ENCODE data around the gene IL9.

IL9 gene

DNA sequence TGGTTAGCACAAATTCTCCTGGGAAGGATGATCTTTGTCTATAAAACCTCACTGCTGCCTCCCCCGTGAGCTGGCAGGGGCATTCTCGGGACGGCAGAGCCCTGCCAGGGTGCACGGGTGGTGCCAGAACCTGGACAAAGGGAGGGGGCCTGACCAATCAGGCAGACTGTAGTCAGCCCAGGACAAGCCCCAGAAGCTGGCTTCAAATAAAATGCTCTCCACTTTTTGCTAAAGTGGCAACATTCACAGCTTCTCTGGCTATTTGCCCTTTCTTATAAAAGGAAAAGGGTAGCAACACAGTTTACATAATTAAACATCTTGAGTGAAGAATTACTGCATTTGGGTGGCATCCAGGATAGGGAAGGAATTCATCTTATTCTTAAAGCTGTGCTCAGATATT, 14.4 kb downstream of the IL9 start:
- peaks cover 0 to 26% of the 10 kb centered on the region in 2 donors for H3K27me3 ChIP-seq
- DNase-seq: no peak

DNA sequence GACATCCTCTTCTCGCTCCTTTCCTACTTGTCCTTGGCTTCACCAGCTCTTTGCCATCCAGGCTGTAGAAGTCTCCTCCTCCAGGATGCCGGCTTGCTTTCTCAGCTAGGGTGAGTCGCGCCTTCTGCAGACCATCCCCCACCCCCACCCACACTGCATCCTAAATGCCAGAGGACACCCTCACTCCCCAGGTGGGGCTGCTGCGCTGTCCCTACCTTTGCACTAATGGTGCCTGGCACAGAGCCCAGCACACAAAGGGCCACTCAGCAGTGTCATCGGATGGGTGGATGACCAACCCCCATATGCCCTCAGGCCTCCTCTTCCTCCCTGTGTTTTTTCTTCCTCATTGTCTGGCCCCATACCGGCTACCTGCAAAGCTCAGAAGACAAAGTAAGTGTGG, 14.8 kb downstream of the IL9 start:
- Histone ChIP-seq H3K27me3 (peaks cover 0 to 26% of the 10 kb centered on the region in 2 donors), H3K27ac (no peak overlapping the region), H3K4me1 (peaks cover 0 to 5% (median 0%) of the 10 kb centered on the region in 4 donors), H3K9me3 (no peaks in the 10 kb centered on the region), H3K4me3 (no peak overlapping the region), H3K36me3 (no peaks in the 10 kb centered on the region)
- TF ChIP-seq, protein P1, sequence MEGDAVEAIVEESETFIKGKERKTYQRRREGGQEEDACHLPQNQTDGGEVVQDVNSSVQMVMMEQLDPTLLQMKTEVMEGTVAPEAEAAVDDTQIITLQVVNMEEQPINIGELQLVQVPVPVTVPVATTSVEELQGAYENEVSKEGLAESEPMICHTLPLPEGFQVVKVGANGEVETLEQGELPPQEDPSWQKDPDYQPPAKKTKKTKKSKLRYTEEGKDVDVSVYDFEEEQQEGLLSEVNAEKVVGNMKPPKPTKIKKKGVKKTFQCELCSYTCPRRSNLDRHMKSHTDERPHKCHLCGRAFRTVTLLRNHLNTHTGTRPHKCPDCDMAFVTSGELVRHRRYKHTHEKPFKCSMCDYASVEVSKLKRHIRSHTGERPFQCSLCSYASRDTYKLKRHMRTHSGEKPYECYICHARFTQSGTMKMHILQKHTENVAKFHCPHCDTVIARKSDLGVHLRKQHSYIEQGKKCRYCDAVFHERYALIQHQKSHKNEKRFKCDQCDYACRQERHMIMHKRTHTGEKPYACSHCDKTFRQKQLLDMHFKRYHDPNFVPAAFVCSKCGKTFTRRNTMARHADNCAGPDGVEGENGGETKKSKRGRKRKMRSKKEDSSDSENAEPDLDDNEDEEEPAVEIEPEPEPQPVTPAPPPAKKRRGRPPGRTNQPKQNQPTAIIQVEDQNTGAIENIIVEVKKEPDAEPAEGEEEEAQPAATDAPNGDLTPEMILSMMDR (IDR thresholded peaks at IDR 0.05): no peak
- intact Hi-C loops (cut with DNase I; ENCODE audit: low total_unique reads): no loop called here
- no peak for DNase-seq

More for the DNA sequence above, 14.4 kb downstream of the IL9 start:
- H3K9me3 ChIP-seq: no peaks in the 10 kb centered on the region
- TF ChIP-seq, protein P1 (IDR thresholded peaks at IDR 0.05): no peak
- H3K4me3 ChIP-seq: no peak overlapping the region
- intact Hi-C loops (cut with DNase I; ENCODE audit: low total_unique reads): no loop called here
- H3K27ac ChIP-seq: no peak overlapping the region
- peaks cover 0 to 5% (median 0%) of the 10 kb centered on the region in 4 donors for H3K4me1 ChIP-seq
- no peaks in the 10 kb centered on the region for H3K36me3 ChIP-seq

- intact Hi-C loops (cut with DNase I; ENCODE audit: low total_unique reads): no loop called here
- Histone ChIP-seq H3K36me3 (no peaks in the 10 kb centered on the region), H3K4me3 (no peak overlapping the region), H3K4me1 (peaks cover 0 to 5% (median 0%) of the 10 kb centered on the region in 4 donors), H3K9me3 (no peaks in the 10 kb centered on the region), H3K27ac (no peak overlapping the region), H3K27me3 (peaks cover 0 to 24% of the 10 kb centered on the region in 2 donors)
- TF ChIP-seq, protein P1 (IDR thresholded peaks at IDR 0.05): no peak
- no peak for DNase-seq
These were observed 15.4 kb downstream of the IL9 start for GRCh38 chr5:135880278-135880677.

- no peaks in the 10 kb centered on the region for H3K36me3 ChIP-seq
- H3K27me3 ChIP-seq: peaks cover 0 to 17% of the 10 kb centered on the region in 2 donors
- peaks cover 0 to 5% (median 0%) of the 10 kb centered on the region in 4 donors for H3K4me1 ChIP-seq
- no peaks in the 10 kb centered on the region for H3K9me3 ChIP-seq
- TF ChIP-seq, protein P1 (IDR thresholded peaks at IDR 0.05): no peak
- no peak overlapping the region for H3K27ac ChIP-seq
- DNase-seq: no peak
- H3K4me3 ChIP-seq: no peak overlapping the region
- intact Hi-C loops (cut with DNase I; ENCODE audit: low total_unique reads): no loop called here
These were observed 16.1 kb downstream of the IL9 start for GRCh38 chr5:135879591-135879990.

DNA sequence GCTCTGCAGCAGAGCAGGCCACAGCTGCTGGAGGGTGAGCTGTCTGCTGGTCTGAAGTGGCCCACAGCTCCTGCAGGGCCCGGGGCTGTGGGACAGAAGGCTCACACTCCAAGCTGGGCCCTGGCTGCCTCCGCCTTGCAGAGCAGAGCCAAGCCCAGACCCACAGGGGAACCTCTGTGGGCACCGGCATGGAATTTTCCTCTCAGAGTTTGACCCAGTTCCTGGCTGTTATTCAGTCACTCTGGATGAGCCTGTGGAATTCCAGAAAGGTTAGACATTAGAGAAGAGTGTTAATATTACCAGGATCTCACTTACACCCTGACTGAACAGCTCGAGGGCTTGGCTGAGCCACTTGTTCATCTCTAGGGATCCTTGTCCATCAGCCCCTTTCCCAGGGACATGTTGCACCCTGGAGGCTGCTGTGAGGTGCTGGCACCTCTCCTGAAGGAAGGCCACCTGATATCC, 17.5 kb downstream of the IL9 start:
- no peaks in the 10 kb centered on the region for H3K36me3 ChIP-seq
- H3K9me3 ChIP-seq: no peaks in the 10 kb centered on the region
- DNase-seq: no peak
- H3K27me3 ChIP-seq: peaks cover 0 to 17% of the 10 kb centered on the region in 2 donors
- TF ChIP-seq, protein P1 (IDR thresholded peaks at IDR 0.05): no peak
- H3K4me1 ChIP-seq: peaks cover 0 to 5% (median 0%) of the 10 kb centered on the region in 4 donors
- H3K4me3 ChIP-seq: no peak overlapping the region
- intact Hi-C loops (cut with DNase I; ENCODE audit: low total_unique reads): no loop called here
- no peak overlapping the region for H3K27ac ChIP-seq
